ENCODE measurements around the gene DGUOK.

Gene DGUOK

DNA sequence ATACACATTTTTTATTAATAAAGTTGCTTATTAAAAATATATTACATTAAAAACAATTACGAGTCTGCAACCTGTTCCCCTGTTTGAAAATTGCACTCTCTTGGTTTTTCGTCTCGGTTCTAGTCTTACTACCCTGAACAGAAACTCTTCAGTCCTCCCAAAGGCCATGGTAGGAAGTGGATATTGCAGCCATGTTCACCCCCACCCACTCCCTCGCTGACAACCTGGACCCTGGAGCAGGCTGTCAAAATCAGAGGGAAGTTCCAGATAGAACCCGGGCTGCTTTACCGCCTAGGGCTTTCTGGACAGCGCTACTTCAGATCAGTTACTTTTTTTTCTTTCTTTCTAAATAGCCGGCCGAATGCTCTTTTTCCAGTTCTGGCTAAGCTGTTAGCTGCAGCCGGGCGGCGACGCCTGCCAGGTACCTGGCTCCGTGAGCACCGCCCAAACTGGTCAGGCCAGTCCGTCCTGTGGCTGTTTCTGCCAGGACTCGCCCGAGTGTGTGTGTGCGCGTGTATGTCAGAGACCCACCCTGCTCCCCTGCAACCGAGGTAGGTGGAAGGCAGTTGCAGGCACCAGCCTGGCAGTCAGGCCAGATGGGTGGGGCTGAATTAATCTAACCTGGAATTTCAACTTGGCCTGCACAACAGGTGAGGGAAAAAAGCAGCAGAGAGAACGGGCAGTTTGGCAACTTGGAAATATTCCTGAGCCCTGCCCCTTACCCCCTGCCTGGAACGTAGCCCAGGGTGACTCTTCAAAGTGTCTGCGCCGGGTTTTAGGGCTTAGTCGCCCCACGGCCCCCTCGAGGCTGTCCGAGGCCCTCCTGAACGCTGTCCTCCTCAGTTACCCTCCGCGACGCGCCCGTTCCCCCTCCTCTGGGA lies 56.9 kb downstream of the DGUOK start:
- no peak for DNase-seq

DNA sequence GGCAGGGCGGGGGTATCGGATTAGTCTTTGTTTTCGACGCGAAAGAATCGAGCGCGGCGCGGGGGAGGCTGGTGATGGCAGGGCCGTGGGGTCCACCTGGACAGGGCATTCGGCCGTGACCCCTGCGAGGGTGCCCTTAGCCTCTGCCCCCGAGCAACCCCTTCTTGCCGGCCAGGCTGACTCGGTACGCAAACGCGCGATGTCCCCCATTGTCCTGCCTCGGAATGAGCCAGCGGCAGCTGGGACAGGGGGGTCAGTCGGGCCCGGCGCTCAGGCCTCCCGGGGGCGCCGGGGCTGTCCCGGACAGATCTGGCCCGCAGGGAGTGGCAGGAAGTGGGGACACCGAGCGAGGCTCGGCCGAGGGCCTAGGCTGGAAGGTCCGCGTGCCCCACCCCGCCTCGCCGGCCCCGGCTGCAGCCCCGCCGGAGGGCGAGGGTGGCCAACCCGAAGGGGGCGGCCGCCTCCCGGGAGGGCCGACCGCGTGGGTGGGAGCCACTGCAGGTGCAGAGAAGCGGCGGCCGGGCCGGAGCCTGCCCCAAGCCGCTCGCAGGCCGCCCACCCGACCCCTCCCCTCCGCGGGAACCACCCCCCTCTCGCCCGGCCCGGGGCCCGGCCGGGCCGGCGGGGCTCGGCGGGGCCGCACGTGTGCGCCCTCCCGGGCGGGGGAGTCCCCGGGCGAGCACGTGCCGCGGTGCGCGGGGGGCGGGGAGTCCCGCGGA lies 57.7 kb downstream of the DGUOK start, which contains the start of gene TET3:
Gene TET3 (plus strand): TSS at position 708 of the 719 bp plus-strand sequence. CDS start 1,494 bp downstream, outside the sequence.
- no peak for DNase-seq

DNA sequence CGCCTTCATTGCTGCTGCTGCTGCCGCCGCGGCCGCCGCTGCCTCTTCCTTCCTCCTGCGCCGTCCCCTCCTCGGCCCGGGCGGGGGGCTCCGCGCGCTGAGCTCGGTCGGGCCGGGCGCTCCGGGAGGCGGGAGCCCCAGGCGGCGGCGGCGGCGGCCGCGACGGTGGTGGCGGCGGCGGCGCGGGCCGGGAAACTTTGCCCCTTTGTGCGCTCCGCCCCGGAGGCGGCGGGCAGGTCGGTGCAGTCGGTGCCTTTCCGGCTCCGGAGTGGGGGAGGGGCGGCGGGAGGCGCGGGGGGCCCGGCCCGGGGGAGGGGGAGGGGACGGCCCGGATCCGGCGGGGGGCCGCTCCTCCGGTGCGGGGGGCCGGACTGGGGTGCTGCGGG lies 58.2 kb downstream of the DGUOK start:
- DNase-seq, result no peak

DNA sequence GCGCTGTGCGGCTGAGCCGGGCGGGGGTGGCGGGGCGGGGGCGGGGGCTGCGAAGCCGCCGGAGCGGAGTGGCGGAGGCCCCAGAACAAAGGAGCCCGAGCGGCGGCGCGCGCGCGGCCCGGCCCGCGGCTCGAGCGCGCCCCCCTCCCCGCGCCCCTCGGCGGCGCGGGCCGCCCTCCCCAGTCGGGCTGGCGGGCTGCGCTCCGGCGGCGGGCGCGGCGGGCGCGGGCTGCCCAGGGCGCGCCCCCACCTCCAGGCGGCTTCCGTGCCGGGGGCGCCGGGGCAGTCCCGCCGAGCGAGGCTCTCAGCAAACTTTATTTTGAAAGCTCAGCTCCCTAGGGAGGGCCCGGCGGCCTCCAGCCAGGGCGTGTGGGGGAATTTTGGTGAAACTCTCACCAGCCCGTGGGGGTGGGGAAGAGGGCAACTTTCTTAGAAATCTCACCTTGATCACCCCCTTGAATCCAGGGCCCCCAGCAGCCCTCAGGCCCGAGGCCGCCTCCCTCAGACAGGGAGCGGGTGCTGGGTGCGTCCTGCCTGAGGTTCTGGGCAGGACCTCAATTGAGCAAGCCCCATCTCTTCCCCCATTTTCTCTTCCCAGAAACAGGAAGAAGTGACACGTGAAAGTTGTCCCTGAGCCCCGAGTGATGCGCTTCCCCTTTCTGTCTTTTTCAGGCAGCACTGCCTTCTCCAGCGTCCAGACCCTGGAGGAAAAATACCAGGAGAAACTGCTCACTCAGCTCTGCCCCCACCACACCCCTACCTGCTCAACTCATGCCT lies 58.8 kb downstream of the DGUOK start:
- DNase-seq, result no peak

DNA sequence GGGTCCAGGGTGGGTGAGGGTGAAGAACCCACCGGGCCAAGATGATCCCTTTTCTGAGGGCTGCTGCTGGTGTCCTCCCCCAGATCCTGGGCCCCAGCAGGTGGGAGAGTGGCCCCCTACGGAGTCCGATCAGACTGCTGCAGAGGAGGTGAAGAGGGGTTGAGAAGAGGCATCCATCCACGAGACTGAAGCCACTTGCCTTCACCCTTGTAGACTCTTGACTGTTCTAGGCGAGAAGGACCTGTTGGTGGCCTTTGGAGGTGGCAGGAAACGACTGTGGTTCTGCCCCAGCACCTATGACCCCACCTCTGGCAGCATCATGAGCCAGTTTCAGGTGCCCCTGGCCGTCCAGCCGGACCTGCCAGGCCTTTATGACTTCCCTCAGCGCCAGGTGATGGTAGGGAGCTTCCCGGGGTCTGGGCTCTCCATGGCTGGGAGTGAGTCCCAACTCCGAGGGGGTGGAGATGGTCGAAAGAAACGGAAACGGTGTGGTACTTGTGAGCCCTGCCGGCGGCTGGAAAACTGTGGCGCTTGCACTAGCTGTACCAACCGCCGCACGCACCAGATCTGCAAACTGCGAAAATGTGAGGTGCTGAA lies 59.5 kb downstream of the DGUOK start:
- no peak for DNase-seq

DNA sequence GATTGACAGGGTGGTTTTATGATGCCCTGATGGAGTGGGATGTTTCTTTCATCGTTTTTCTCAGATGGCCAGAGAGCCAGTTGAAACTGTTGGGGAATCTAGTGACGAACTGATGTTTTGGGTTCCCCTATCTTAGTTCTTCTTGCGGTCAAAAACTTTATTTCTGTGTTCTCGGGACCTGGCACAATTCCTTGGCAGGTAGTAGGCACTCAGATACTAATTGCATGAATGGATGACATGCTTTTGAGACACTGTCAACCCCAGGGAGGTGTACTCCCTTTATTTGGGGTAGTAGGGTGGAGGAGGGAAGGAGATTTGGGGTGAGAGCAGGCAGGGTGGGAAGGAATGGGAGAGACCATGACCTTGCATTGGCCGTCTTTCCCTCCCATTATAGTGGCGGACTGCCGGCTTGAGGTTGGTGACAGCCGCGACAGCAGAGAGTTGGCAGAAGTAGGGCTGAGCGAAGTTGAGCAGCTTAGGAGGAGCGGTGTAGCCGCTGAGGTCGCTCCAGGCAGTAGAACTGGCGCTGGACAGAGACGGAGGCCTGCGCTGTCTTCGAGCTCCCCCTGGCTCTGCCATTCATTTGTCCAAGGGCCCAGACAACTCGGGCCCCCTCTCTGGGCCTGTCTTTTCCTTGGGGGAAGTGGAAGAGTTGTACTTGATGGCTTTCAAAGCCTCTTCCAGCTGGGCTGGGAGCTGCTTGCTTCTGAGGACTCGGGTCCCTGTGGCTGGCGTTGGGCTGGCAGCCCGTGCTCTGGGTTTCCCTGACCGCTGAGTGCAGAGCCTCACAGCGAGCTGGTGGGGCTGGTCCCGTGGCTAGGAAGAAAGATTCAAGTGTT lies 60.6 kb downstream of the DGUOK start:
- no peak for DNase-seq

DNA sequence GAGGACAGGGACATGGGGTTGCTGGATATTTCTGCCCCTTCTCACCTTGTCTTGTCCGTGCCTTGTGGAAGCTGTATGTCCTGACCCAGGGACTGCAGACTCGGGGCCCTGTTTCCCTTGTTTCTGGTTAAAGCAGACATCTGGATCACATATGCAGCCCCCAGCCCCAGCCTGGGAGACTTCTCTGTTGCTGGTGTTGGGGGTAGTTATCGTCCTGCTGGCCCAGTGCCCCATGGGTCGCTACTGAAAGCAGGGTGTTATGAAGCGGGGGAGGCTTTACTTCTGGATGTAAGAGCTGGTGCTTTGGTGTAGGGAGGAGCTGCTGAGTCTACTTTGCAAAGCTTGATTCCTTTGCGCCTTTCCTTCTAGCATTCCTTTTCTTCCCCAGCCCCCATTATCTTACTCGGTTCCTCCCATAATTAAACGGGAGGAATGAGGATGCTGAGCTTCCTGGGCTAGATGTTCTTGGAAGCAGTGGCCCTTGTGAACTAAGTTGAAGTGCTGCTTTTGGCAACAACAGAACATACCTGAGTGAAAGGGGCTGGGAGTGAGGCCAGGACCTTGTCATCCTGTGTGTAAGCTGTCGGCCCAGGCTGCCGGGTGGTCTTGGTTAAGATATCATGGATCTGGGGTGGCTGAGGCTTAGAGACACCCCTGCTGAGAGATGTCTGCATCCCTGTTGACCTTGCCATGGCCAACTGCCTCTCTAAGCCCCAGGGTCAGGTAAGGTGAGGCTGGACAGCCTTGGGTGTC lies 61.4 kb downstream of the DGUOK start:
- DNase-seq, result no peak

DNA sequence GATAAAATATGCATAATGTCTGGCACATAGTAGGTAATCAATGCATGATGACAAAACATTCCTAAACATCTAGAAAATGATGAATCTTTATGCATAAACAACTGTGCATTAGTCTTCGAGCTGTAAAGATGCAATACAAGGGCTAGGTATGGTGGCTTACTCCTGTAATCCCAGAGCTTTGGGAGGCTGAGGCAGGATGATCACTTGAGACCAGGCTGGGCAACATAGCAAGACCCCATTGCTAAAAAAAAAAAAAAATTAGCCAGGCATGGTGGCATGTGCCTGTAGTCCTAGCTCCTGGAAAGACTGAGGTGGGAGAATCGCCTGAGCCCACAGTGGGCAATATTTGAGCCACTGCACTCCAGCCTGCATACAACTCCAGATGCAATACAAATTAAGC lies 63.3 kb downstream of the DGUOK start:
- DNase-seq, result no peak

DNA sequence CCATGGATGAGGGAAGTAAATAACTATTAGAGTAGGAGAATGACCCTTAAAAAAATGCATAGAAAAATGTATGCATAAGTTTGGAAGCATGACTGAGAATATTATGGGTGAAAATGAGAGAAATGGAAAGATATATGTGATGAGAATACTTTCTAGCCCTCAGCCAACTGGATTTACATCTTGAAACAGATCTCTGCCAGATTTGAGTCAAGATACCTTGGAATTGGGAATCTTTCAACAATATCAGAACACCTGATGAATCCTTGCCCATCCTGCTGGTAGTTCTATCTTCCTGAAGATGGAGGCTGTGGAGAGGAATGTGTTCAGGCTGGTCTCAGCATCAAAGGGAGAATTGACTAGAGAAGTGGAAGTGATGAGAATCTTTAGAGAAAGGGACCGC lies 63.9 kb downstream of the DGUOK start:
- no peak for DNase-seq

DNA sequence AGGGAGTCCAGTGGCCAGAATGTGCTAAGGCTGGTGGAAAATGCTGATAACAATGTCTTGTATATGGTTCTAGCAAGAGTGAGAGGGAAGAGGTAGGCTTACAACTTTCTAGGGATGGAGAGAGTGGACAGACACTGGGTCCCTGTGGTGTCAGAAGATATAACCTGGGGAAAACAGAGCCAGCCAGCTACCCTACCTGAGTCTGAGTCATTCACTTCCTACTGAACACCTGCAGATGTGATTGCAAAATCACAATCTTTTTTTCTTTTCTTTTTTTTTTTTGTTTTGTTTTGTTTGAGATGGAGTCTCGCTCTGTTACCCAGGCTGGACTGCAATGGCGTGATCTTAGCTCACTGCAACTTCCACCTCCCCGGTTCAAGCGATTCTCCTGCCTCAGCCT lies 65.4 kb downstream of the DGUOK start:
- no peak for DNase-seq

DNA sequence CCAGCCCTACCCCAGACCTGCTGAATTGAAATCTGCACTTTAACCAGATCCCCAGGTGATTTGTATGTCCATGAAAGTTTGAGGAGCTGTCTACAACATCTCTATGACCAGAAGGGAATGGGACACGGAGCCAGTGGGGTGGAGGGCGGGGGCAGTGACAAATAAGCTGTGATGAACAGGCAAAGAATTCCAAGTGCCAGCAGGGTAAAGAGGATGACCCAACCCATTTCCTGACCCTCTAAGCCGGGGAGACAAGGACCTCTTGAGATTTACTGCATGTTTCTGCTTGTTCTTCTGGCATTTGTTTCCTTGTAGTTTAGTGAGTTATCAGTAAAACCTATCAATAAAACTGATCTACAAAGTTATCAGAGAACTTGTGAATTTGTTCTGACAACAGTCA lies 66.7 kb downstream of the DGUOK start:
- DNase-seq, result no peak

DNA sequence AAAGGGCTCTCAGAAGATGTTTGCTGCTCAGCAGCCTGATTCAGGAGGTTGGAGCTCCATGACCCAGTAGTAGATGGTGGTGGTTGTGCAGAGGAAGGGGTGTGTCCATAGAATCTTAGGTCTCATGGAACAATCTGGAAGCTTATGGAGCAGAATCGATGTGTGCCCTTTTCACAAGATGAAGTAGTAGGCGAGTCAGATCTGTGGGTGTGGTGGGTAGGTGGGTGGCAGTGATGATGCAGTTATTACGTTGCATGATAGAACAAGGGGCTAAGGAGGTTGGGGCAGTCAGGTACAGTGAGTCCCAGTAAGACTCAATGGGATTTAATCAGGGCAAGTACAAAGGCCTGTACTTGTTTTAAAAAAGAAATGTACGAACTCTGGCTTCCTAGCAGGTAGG lies 67.1 kb downstream of the DGUOK start:
- no peak for DNase-seq

DNA sequence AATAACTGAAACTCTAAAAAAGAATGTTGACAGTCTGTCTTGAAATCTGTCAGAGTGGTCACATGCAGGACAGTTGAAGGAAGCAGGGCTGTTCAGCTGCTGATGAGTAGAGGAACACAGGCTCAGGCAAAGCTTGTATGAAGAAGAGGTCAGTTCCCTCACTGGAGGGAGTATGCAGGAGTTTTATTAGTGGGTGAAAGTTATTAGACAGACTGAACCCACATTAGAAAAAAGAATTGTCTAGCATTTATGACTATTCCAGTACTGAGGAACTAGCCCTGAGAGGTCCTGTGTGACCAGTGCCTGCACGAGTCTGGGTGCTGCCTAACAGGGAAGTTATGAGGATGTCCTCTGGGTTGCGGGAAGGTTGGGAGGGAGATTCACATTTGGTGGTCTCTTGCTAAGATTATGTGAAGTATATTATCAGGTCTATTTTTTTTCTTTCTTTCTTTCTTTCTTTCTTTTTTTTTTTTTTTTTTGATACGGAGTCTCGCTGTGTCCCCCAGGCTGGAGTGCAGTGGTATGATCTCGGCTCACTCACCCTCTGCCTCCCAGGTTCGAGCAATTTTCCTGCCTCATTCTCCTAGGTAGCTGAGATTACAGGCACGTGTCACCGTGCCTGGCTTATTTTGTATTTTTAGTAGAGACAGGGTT lies 67.6 kb downstream of the DGUOK start:
- DNase-seq, result no peak

DNA sequence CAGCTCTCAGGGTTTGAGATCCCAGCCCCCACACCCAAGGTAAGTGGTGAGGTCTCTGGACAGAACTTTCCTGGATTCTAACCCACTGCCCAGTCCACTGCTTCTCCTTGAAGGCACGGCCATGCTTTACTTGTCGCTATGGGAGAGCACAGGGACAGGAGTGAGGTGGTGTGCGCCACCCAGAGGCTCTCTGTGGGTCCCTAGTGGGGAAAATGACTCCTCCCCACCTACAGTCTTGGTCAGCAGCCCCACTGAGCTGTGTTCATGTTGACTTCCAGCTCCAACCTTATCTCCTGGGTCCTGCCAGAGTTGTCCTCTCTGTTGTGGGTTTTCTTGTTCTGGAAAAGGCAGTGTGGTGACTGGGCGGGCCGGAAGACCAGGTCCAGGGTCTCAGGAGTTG lies 69.1 kb downstream of the DGUOK start:
- no peak for DNase-seq

DNA sequence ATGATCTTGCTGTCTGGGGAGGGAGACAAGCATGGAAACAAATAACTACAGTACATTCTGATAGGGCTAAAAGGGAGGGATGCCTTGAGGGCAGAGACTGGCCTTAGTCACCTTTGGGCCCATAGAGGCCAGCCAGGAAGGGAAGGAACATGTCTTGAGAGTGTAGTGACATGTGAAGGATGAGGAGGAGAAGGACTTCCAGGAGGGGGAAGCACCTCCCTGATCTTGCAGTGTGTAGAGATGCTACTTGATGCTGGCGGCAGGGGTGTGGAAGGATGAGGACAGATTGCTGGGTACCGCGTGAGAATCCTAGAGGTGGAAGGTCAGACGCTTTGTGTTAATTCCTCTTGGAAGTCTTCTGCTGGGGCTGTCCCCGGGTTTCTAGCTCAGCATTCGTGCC lies 71.1 kb downstream of the DGUOK start:
- no peak for DNase-seq

DNA sequence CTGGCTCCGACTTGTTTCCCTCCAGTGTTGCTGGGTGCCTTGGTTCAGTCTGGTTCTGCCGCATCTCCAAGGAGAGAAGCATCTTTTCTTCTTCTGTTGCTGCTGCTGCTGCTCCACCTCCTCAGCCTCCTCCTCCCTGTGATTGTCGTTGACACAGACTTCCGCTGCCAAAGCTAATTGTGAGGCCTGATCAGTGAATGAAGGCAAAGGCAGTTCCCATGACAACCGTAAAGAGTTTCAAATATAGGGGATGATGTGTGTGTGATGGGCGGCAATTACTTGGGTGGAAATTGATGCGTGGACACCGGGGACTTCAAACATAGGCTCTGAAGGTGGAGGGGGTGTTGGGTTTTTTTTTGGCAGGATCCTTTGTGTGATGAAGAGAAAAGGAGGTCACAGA lies 71.8 kb downstream of the DGUOK start:
- no peak for DNase-seq

DNA sequence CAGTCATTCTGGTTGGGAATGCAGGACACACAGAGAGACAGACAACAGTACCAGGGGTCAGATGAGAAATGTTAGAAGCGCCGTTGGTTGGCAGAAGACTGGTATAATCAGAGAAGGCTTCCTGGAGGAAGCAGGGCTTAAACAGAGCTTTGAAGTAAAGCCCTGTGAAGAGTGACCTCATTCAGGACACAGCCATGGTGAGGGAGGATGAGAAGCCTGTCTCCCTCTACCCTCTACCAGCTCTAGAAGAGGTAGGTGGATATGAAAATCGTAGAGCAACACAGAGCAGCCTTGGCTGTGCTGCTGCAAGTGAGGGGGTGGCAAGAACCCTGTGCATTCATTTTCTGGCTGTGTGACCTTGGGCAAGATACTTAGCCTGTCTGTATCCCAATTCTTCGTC lies 72.3 kb downstream of the DGUOK start:
- no peak for DNase-seq

DNA sequence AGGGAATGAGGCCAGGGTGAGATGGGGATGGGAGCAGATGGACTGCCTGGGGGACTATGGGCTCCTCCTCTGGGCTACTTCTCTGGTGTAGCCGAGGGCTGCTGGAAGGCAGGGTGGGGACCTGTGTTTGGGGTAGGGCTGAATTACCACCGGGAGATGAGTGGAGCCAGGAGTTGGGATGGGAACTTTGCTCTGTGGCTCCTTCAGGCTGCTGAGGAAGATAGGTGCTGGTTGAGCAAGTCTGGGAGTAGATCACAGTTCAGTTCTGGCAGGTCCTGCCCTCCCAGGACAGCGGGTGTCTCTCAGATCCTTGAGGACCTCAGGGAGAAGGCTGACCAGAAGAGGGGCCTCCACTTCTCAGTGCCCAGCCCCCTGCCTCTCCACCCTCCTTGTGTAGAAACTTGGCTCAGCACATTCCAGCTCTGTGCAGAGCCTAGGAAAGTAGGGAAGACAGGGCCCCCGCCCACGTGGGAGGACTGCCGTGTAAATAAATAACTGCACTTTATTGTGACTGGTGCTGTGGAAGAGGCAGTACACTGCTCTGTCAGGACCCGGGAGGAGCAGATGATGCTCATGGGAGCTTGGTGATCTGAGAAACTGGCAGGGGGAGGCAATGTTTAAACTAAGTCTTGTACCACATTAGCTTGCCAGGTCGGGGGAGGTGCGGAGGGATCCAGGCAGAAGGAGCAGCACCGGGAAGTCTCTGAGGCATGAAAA lies 73.4 kb downstream of the DGUOK start:
- no peak for DNase-seq

DNA sequence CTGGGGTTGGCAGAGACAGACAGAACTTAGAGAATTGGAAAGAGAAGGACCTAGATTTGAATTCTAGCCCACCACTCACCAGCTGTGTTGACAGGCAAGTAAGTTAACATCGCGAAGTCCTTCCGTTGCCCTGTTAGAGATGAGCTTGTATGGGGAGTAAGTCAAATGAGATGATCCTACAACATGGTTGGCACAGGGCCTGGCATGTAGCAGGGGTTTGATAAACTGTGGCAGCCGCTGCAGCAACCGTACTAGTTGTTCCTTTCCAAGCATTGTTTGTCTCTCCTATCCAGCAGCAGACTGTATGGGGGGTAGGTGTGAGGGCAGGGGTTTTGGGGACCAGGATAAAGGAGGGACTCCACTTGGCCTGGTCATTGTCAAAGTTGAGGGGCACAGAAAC lies 74.0 kb downstream of the DGUOK start:
- no peak for DNase-seq

DNA sequence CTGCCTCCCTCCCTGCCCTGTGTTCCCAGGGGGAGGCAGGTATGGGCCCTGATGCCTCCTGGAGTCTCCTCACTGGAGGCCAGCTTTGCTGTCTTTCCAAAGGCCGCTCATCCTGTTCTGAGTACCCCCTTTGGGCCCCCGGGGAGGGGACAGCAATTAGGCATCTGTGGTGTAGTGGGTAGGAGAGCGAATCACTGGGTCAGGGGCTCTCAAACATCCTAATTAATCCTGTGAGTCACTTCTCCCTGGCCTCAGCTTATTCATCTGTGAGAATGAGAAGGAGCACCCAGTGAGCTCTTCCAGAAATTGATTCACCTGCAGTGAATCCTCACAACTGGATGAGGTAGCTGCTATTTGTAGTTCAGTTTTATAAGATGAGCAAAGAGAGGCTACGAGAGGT lies 74.4 kb downstream of the DGUOK start:
- DNase-seq, result no peak
